Kidney epithelial cell (primary cell): ENCODE results near the gene ERICH6B. TPM values are rescaled to one million over a fixed set of nuclear protein-coding genes. Genes with fewer than 3 reads are reported as not detected.
A peak's percentile ranks its signal among the peaks of the same experiment; 100 is the strongest.

ENCODE experiments used
- DNase-seq: peaks from one replicate; pipeline ENCODE4 v3.0.0-alpha.2; 2010; ENCODE audit warnings: low read depth
- H3K27me3 ChIP-seq: 2 replicates; pipeline ENCODE4 v1.6.0; 2011; ENCODE audit warnings: low read length; ENCODE audit not compliant: control insufficient read depth, insufficient read depth
- H3K36me3 ChIP-seq: 2 replicates; pipeline ENCODE4 v1.5.1; 2011; ENCODE audit warnings: low read length; ENCODE audit not compliant: control insufficient read depth, insufficient read depth
- H3K4me3 ChIP-seq: 2 replicates; pipeline ENCODE4 v1.5.1; 2011; ENCODE audit warnings: low read depth, mild to moderate bottlenecking, control low read depth, low read length
- CTCF ChIP-seq: IDR thresholded peaks from 2 replicates; pipeline ENCODE4 v1.5.1; 2011; ENCODE audit warnings: mild to moderate bottlenecking, moderate library complexity, low read length, control low read depth, inconsistent platforms; ENCODE audit not compliant: insufficient read depth, poor library complexity, severe bottlenecking
- total RNA-seq: library from RNA; depleted of rRNA; stranded (reverse); fragments of >200 nt; gene quantifications from 2 replicates; pipeline ENCODE4 v1.2.3, GENCODE V29; 2015

The ERICH6B gene
- total RNA-seq, 1 donor from 2014 or later = not detected

GRCh38 chr13:45500492-45501174, 114.9 kb downstream of the ERICH6B start:
- H3K27me3 ChIP-seq = no peaks in the 10 kb centered on the region
- no peak for TF ChIP-seq CTCF
- peak; percentile 83 for DNase-seq
- H3K4me3 ChIP-seq = no peak overlapping the region
- H3K36me3 ChIP-seq = no peaks in the 10 kb centered on the region

- no peak overlapping the region for H3K4me3 ChIP-seq
- DNase-seq = no peak
- no peaks in the 10 kb centered on the region for H3K36me3 ChIP-seq
- no peak for TF ChIP-seq CTCF
- H3K27me3 ChIP-seq = no peaks in the 10 kb centered on the region
Observed at GRCh38 chr13:45496942-45497341, 118.6 kb downstream of the ERICH6B start.

GRCh38 chr13:45492538-45492937, 123.0 kb downstream of the ERICH6B start:
- Histone ChIP-seq H3K27me3 (no peaks in the 10 kb centered on the region), H3K4me3 (no peak overlapping the region), H3K36me3 (no peaks in the 10 kb centered on the region)
- DNase-seq = no peak
- no peak for TF ChIP-seq CTCF

Other genes with a start within 250 kb of the ERICH6B start
- gene SLC25A30, start 197.4 kb downstream of the ERICH6B start, total RNA-seq = 9.7 and 14.0 TPM in 2 replicates
- gene COG3, start 150.8 kb downstream of the ERICH6B start, total RNA-seq = 23.1 and 32.3 TPM in 2 replicates
- gene CBY2, start 86.6 kb upstream of the ERICH6B start, total RNA-seq = not detected in 2 replicates
- 0.13 and 0.34 TPM in 2 replicates for gene SIAH3, start 236.0 kb upstream of the ERICH6B start, total RNA-seq